Mucosa of gallbladder (tissue), 1 donor: ENCODE data around the gene ESRP2. TPM values are rescaled to one million over a fixed set of nuclear protein-coding genes. Genes with fewer than 3 reads are reported as not detected.

ENCODE experiments used
- DNase-seq: peaks from one replicate; pipeline ENCODE4 v3.0.0-alpha.2; 2020; ENCODE audit warnings: low spot score
- total RNA-seq: library from RNA; stranded (reverse); gene quantifications from one replicate; pipeline ENCODE4 v1.2.1, GENCODE V29; 2021
- donor health status: DM: no; HTN: no; CAD: no.

The ESRP2 gene
- total RNA-seq = 67.0 TPM

- no peak for DNase-seq
These were observed at the start of gene ESRP2 for GRCh38 chr16:68235887-68236136. Gene ESRP2, minus strand, starts transcription at chr16:68236127. Its CDS starts 82 bp downstream, at chr16:68236045.

GRCh38 chr16:68285683-68286082 is 49.8 kb upstream of the ESRP2 start:
- no peak for DNase-seq

GRCh38 chr16:68284847-68285246 is 48.9 kb upstream of the ESRP2 start:
- no peak for DNase-seq

- DNase-seq = no peak
These were observed 48.1 kb upstream of the ESRP2 start for GRCh38 chr16:68283801-68284598.

- DNase-seq = no peak
These were observed 47.4 kb upstream of the ESRP2 start for GRCh38 chr16:68283346-68283745.

- DNase-seq = no peak
These were observed 46.1 kb upstream of the ESRP2 start for GRCh38 chr16:68282064-68282452.

- no peak for DNase-seq
These were observed 45.6 kb upstream of the ESRP2 start for GRCh38 chr16:68281368-68282063.

- DNase-seq = no peak
These were observed 44.0 kb upstream of the ESRP2 start for GRCh38 chr16:68279726-68280558.

- DNase-seq = no peak
These were observed 40.3 kb upstream of the ESRP2 start for GRCh38 chr16:68276223-68276622.

- no peak for DNase-seq
These were observed 39.8 kb upstream of the ESRP2 start for GRCh38 chr16:68275611-68276191.

- no peak for DNase-seq
These were observed 38.5 kb upstream of the ESRP2 start for GRCh38 chr16:68274441-68274840.

GRCh38 chr16:68273896-68274295 is 38.0 kb upstream of the ESRP2 start:
- DNase-seq = no peak

GRCh38 chr16:68273459-68273858 is 37.5 kb upstream of the ESRP2 start:
- DNase-seq = no peak

GRCh38 chr16:68272507-68273209 is 36.7 kb upstream of the ESRP2 start:
- DNase-seq = no peak

- DNase-seq = no peak
These were observed 34.4 kb upstream of the ESRP2 start for GRCh38 chr16:68270353-68270752.

- DNase-seq = no peak
These were observed 33.9 kb upstream of the ESRP2 start for GRCh38 chr16:68269793-68270192.

- DNase-seq = no peak
These were observed 31.9 kb upstream of the ESRP2 start for GRCh38 chr16:68267612-68268405.

- DNase-seq = no peak
These were observed 29.4 kb upstream of the ESRP2 start for GRCh38 chr16:68265078-68265920.

- peak; percentile 62 for DNase-seq
These were observed 28.5 kb upstream of the ESRP2 start, which contains the start of gene SLC7A6 for GRCh38 chr16:68264128-68265077. Gene SLC7A6, plus strand, starts transcription at chr16:68264526. Its CDS starts 10,201 bp downstream, at chr16:68274727.
